ENCODE data around the gene XIRP1. TPM values are rescaled to one million over a fixed set of nuclear protein-coding genes. Genes with fewer than 3 reads are reported as not detected.

Gene XIRP1
- total and polyA plus RNA-seq, 2 experiments from 2014 or later: not detected

DNA sequence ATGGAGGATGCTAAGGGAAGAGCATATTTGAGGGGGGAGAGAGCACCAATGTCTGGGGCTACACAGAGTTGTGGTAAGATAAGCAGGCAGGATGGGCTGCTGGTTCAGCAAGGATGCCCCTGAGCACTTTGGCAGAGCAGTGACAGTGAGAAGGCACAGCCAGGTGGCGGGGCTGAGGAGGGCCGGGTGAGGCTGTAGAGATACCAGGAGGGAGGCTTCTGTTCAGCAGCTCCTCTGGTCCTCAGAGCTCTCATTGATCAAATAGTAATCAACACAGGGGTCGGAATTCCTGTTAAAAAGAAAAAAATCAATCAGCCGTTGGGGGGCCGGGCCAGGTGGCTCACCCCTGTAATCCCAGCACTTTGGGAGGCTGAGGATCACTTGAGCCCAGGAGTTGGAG is 11.5 kb upstream of the XIRP1 start:
- Histone ChIP-seq H3K79me2 (replicated peaks; ENCODE audit: insufficient read depth) (no peaks in the 10 kb centered on the region), H4K20me1 (replicated peaks; ENCODE audit: insufficient read depth) (no peaks in the 10 kb centered on the region), H3K4me3 (no peak overlapping the region), H3K36me3 (ENCODE audit: insufficient read depth) (no peaks in the 10 kb centered on the region), H2AFZ (no peak overlapping the region), H3K27me3 (ENCODE audit: insufficient read depth) (no peaks in the 10 kb centered on the region), H3K9me2 (ENCODE audit: insufficient read depth) (no peaks in the 10 kb centered on the region), H3K27ac (ENCODE audit: low read depth) (no peak overlapping the region), H3K4me1 (ENCODE audit: insufficient read depth) (peaks cover 7% of the 10 kb centered on the region; the same call in 1 of the 2 replicates), H3F3A (replicated peaks; ENCODE audit: low read depth) (no peaks in the 10 kb centered on the region), H3K4me2 (no peak overlapping the region)
- Mint-ChIP-seq H3K27me3 (ENCODE audit: insufficient read depth, low read depth, poor library complexity) (peaks cover 1% of the 10 kb centered on the region), H3K27ac (no peak overlapping the region), H3K4me1 (peaks cover 11% of the 10 kb centered on the region), H3K36me3 (ENCODE audit: low read depth) (no peaks in the 10 kb centered on the region), H3K4me3 (no peak overlapping the region), H3K9me3 (no peaks in the 10 kb centered on the region; the same call in 2 of the 3 replicates)
- DNase-seq (ENCODE audit: low spot score) (no peak), ATAC-seq (no peak)
- TF ChIP-seq POLR2AphosphoS5 (IDR thresholded peaks at IDR 0.05; ENCODE audit: low read depth) (no peak), ZNF331 (CRISPR knock-in tag; IDR thresholded peaks at IDR 0.05; ENCODE audit: low read depth) (no peak), EZH2 (IDR thresholded peaks at IDR 0.05; ENCODE audit: low read depth, unreplicated experiment) (no peak), EZH2phosphoT487 (IDR thresholded peaks at IDR 0.05; ENCODE audit: unreplicated experiment) (no peak), JUNB (IDR thresholded peaks at IDR 0.05; ENCODE audit: unreplicated experiment) (no peak)
- TF ChIP-seq, protein P1, sequence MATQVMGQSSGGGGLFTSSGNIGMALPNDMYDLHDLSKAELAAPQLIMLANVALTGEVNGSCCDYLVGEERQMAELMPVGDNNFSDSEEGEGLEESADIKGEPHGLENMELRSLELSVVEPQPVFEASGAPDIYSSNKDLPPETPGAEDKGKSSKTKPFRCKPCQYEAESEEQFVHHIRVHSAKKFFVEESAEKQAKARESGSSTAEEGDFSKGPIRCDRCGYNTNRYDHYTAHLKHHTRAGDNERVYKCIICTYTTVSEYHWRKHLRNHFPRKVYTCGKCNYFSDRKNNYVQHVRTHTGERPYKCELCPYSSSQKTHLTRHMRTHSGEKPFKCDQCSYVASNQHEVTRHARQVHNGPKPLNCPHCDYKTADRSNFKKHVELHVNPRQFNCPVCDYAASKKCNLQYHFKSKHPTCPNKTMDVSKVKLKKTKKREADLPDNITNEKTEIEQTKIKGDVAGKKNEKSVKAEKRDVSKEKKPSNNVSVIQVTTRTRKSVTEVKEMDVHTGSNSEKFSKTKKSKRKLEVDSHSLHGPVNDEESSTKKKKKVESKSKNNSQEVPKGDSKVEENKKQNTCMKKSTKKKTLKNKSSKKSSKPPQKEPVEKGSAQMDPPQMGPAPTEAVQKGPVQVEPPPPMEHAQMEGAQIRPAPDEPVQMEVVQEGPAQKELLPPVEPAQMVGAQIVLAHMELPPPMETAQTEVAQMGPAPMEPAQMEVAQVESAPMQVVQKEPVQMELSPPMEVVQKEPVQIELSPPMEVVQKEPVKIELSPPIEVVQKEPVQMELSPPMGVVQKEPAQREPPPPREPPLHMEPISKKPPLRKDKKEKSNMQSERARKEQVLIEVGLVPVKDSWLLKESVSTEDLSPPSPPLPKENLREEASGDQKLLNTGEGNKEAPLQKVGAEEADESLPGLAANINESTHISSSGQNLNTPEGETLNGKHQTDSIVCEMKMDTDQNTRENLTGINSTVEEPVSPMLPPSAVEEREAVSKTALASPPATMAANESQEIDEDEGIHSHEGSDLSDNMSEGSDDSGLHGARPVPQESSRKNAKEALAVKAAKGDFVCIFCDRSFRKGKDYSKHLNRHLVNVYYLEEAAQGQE (IDR thresholded peaks at IDR 0.05; ENCODE audit: unreplicated experiment): no peak
- TF ChIP-seq, protein P2, sequence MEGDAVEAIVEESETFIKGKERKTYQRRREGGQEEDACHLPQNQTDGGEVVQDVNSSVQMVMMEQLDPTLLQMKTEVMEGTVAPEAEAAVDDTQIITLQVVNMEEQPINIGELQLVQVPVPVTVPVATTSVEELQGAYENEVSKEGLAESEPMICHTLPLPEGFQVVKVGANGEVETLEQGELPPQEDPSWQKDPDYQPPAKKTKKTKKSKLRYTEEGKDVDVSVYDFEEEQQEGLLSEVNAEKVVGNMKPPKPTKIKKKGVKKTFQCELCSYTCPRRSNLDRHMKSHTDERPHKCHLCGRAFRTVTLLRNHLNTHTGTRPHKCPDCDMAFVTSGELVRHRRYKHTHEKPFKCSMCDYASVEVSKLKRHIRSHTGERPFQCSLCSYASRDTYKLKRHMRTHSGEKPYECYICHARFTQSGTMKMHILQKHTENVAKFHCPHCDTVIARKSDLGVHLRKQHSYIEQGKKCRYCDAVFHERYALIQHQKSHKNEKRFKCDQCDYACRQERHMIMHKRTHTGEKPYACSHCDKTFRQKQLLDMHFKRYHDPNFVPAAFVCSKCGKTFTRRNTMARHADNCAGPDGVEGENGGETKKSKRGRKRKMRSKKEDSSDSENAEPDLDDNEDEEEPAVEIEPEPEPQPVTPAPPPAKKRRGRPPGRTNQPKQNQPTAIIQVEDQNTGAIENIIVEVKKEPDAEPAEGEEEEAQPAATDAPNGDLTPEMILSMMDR (conservative IDR thresholded peaks at IDR 0.05; ENCODE audit: low read depth in 2 of 2): no peak

DNA sequence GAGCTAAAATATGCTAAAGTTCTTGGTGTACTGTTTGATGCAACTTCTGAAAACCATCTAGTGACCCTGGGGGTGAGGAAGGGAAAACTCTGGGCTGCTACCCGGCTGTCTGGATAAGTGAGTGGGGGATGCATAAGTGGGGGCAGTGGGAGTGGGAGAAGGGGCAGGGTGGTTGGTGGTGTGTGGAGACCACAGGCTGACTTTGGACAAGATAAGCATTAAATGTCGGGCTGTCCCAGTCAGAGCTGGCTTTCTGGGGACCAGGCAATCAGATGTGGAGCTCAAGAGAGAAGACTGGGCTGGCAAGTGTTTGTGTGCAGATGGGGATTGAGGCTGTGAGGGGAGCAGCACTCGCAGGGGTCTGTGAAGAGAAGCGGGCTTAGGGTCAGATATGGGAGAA is 11.0 kb upstream of the XIRP1 start:
- ATAC-seq (no peak), DNase-seq (ENCODE audit: low spot score) (no peak)
- H3K4me3 Mint-ChIP-seq: no peak overlapping the region
- Histone ChIP-seq H2AFZ (no peak overlapping the region), H3F3A (replicated peaks; ENCODE audit: low read depth) (no peaks in the 10 kb centered on the region), H3K4me1 (ENCODE audit: insufficient read depth) (peaks cover 7% of the 10 kb centered on the region; the same call in 1 of the 2 replicates), H3K9me2 (ENCODE audit: insufficient read depth) (no peaks in the 10 kb centered on the region), H3K79me2 (replicated peaks; ENCODE audit: insufficient read depth) (no peaks in the 10 kb centered on the region), H4K20me1 (replicated peaks; ENCODE audit: insufficient read depth) (no peaks in the 10 kb centered on the region), H3K27me3 (ENCODE audit: insufficient read depth) (no peaks in the 10 kb centered on the region), H3K36me3 (ENCODE audit: insufficient read depth) (no peaks in the 10 kb centered on the region), H3K4me3 (no peak overlapping the region), H3K27ac (ENCODE audit: low read depth) (no peak overlapping the region), H3K4me2 (no peak overlapping the region)
- peaks cover 8% of the 10 kb centered on the region for H3K4me1 Mint-ChIP-seq
- H3K36me3 Mint-ChIP-seq (ENCODE audit: low read depth): no peaks in the 10 kb centered on the region
- TF ChIP-seq ZNF331 (CRISPR knock-in tag; IDR thresholded peaks at IDR 0.05; ENCODE audit: low read depth) (no peak), ZNF114 (CRISPR knock-in tag; IDR thresholded peaks at IDR 0.05) (no peak)
- H3K9me3 Mint-ChIP-seq: no peaks in the 10 kb centered on the region; the same call in 2 of the 3 replicates
- H3K27ac Mint-ChIP-seq: no peak overlapping the region
- peaks cover 1% of the 10 kb centered on the region for H3K27me3 Mint-ChIP-seq (ENCODE audit: insufficient read depth, low read depth, poor library complexity)

All from GM23338 (cell line).